ENCODE measurements around the gene AUTS2.

Gene AUTS2

DNA sequence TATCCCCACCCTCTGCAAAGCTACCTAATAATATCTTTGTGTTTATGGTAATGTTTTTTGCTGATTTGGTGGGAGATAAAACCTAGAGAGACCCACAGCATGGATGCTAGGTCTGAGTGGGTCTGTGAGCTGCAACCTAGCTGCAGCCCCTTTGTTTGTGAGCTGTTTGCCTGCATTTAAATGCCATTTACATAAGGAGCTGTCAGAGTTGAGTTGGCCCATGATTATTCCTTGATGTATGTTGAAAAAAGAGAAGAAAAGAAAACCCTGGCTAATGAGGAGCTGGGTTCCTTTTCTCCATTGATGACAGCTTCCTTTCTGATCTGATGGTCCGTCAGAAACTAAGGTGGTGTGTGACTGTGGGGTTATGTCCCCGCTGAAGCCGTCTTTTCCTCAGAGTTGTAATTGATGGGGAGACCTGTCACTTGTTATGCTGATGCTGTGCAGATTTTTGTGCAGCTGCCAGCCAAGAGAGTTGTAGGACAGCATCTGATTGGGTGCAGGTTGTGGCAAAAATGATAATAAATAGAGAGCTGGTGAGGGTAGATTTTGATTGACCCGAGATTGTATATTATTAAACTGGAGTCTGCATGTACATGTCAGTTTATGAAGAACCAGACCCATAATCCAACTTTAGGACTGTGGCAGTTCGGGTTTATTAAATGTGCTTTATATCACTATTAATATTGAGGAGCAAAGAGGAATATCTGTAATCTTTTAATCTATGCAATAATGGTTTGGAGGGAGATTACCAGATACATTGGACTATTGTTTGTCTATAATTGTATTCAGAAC lies 219.8 kb downstream of the AUTS2 start:
- Histone ChIP-seq H2AK5ac (ENCODE audit: low read length) (no peak overlapping the region), H3K23ac (ENCODE audit: low read length) (no peak overlapping the region), H3K4ac (ENCODE audit: low read depth, low read length) (no peak overlapping the region), H3K4me1 (ENCODE audit: control insufficient read depth, low read depth, low read length) (peaks cover 3% of the 10 kb centered on the region), H2BK15ac (replicated peaks; ENCODE audit: low read depth) (no peak overlapping the region), H2BK5ac (ENCODE audit: low read length) (no peak overlapping the region), H4K8ac (ENCODE audit: low read depth, low read length) (no peak overlapping the region), H3K79me2 (ENCODE audit: control insufficient read depth, insufficient read depth, low read length) (no peaks in the 10 kb centered on the region), H3K18ac (ENCODE audit: low read length) (no peak overlapping the region), H3K56ac (ENCODE audit: low read length) (no peak overlapping the region), H3K4me3 (ENCODE audit: low read length) (no peak overlapping the region), H3K36me3 (ENCODE audit: control insufficient read depth, insufficient read depth, low read length) (no peaks in the 10 kb centered on the region), H3K9ac (ENCODE audit: low read length) (no peak overlapping the region), H2BK120ac (ENCODE audit: low read depth, low read length) (no peak overlapping the region), H3K27ac (ENCODE audit: low read depth, low read length) (no peak overlapping the region), H3K79me1 (ENCODE audit: low read length) (peaks cover 3% of the 10 kb centered on the region), H4K5ac (ENCODE audit: low read length) (no peak overlapping the region), H3K27me3 (ENCODE audit: insufficient read depth, low read length, poor library complexity) (no peaks in the 10 kb centered on the region), H3K4me2 (ENCODE audit: low read length) (no peak overlapping the region)
- DNase-seq: no peak
- WGBS (ENCODE audit: extremely low coverage, insufficient coverage, low lambda C conversion rate): no CpG with 5 or more reads among the region's 5 CpGs

DNA sequence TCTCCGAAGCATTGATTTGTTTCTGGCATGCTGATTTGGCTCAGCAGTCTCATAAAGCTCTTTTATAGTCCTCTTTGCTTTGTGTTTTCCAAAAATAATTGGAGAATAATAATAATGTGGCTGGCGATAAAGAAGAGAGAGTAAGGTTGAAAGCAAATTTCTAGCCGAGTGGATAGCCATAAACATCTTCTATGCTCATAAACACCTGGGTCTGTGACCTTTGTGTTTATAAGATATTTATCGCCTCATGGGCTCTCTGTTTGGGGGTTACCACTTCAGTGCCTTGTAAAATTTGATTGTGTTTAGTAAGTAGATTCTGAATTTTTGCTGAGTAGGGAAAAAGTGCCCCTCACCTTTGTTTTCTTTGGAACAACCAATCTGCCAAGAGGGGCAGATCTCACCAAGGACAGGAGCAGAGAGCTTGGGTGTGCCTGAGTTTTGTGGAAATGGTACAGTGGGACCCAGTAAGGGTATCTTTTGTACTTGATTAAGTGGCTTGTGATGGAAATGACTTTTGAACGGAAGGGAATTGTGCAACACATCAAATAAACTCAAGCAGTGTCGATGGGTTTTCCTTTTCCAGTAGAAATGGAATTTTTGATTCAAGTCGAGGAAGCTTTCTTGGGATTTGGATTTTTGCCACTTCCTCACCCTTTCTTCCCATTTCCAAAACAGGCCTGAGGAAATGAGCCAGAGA lies 220.5 kb downstream of the AUTS2 start:
- Histone ChIP-seq H3K27ac (ENCODE audit: low read depth, low read length) (no peak overlapping the region), H2BK120ac (ENCODE audit: low read depth, low read length) (no peak overlapping the region), H3K79me2 (ENCODE audit: control insufficient read depth, insufficient read depth, low read length) (no peaks in the 10 kb centered on the region), H3K56ac (ENCODE audit: low read length) (no peak overlapping the region), H2BK5ac (ENCODE audit: low read length) (no peak overlapping the region), H4K5ac (ENCODE audit: low read length) (no peak overlapping the region), H3K4me2 (ENCODE audit: low read length) (no peak overlapping the region), H3K4ac (ENCODE audit: low read depth, low read length) (no peak overlapping the region), H4K8ac (ENCODE audit: low read depth, low read length) (no peak overlapping the region), H3K23ac (ENCODE audit: low read length) (no peak overlapping the region), H2BK15ac (replicated peaks; ENCODE audit: low read depth) (no peak overlapping the region), H2AK5ac (ENCODE audit: low read length) (no peak overlapping the region), H3K18ac (ENCODE audit: low read length) (no peak overlapping the region), H3K4me3 (ENCODE audit: low read length) (no peak overlapping the region), H3K4me1 (ENCODE audit: control insufficient read depth, low read depth, low read length) (peaks cover 3% of the 10 kb centered on the region), H3K27me3 (ENCODE audit: insufficient read depth, low read length, poor library complexity) (no peaks in the 10 kb centered on the region), H3K79me1 (ENCODE audit: low read length) (peaks cover 3% of the 10 kb centered on the region), H3K36me3 (ENCODE audit: control insufficient read depth, insufficient read depth, low read length) (no peaks in the 10 kb centered on the region), H3K9ac (ENCODE audit: low read length) (no peak overlapping the region)
- WGBS (ENCODE audit: extremely low coverage, insufficient coverage, low lambda C conversion rate): no CpG with 5 or more reads among the region's 7 CpGs
- DNase-seq: no peak

DNA sequence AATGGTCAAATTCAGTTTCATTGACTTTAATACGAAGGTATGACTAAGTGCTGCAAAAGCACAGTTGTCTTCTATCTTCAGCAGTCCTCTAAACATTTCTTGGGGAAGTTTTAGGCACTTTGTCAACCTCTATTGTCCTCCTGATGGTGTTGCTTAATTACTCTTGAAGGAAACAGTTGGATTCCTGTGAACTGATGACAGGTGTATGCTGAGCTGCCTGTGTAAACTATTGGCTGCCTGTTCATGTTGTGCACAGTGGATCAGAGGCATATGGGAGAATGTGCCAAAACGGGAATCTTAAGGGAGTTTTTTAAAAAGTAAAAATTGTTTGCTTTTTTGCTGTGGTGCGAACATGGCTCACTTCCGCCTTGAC lies 221.0 kb downstream of the AUTS2 start:
- H3K18ac ChIP-seq (ENCODE audit: low read length): no peak overlapping the region
- no peak overlapping the region for H3K56ac ChIP-seq (ENCODE audit: low read length)
- H3K23ac ChIP-seq (ENCODE audit: low read length): no peak overlapping the region
- H3K79me1 ChIP-seq (ENCODE audit: low read length): peaks cover 3% of the 10 kb centered on the region
- H4K8ac ChIP-seq (ENCODE audit: low read depth, low read length): no peak overlapping the region
- H2AK5ac ChIP-seq (ENCODE audit: low read length): no peak overlapping the region
- H3K36me3 ChIP-seq (ENCODE audit: control insufficient read depth, insufficient read depth, low read length): no peaks in the 10 kb centered on the region
- no peaks in the 10 kb centered on the region for H3K79me2 ChIP-seq (ENCODE audit: control insufficient read depth, insufficient read depth, low read length)
- peaks cover 3% of the 10 kb centered on the region for H3K4me1 ChIP-seq (ENCODE audit: control insufficient read depth, low read depth, low read length)
- H2BK15ac ChIP-seq (replicated peaks; ENCODE audit: low read depth): no peak overlapping the region
- DNase-seq: no peak
- H4K5ac ChIP-seq (ENCODE audit: low read length): no peak overlapping the region
- H3K27me3 ChIP-seq (ENCODE audit: insufficient read depth, low read length, poor library complexity): no peaks in the 10 kb centered on the region
- no peak overlapping the region for H2BK120ac ChIP-seq (ENCODE audit: low read depth, low read length)
- H2BK5ac ChIP-seq (ENCODE audit: low read length): no peak overlapping the region
- no peak overlapping the region for H3K4me2 ChIP-seq (ENCODE audit: low read length)
- no peak overlapping the region for H3K4ac ChIP-seq (ENCODE audit: low read depth, low read length)
- no peak overlapping the region for H3K9ac ChIP-seq (ENCODE audit: low read length)
- H3K4me3 ChIP-seq (ENCODE audit: low read length): no peak overlapping the region
- WGBS (ENCODE audit: extremely low coverage, insufficient coverage, low lambda C conversion rate): no CpG with 5 or more reads among the region's 4 CpGs
- H3K27ac ChIP-seq (ENCODE audit: low read depth, low read length): no peak overlapping the region

DNA sequence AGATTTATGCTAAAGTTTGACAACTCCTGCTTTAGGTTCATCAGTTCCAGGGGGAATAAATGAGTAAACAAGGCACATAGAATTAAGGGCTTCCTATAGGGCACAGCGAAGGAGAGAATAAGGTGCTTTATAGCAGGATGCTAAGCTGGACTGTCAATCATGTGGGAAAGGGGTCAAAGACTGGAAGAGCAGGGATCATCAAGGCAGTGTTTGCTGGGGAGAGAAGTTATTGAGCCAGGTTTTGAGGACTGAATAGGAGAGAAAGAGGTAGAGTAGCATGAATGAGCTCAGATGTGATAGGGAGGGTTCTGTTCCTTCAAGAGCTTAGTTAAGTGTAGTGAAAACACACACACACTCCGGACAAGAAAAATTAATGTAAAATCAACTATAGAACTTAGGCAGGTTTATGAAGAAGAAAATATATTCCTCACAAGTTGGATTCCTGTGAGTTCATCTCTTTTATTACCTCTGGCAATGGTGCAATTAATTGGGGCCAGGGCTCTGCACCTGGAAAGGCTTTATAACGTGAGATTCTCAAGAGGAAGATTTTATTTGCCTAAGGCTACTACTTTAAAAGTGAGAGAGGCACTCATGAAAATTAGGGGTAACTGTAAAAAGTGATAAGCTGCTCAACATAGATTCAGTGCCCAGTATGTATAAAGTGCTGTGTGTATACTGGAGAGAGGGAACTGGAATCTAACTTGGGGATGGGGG lies 222.4 kb downstream of the AUTS2 start:
- H4K5ac ChIP-seq (ENCODE audit: low read length): no peak overlapping the region
- H3K18ac ChIP-seq (ENCODE audit: low read length): no peak overlapping the region
- no peak overlapping the region for H2AK5ac ChIP-seq (ENCODE audit: low read length)
- H3K4me3 ChIP-seq (ENCODE audit: low read length): no peak overlapping the region
- H3K4me2 ChIP-seq (ENCODE audit: low read length): no peak overlapping the region
- no peak for DNase-seq
- H4K8ac ChIP-seq (ENCODE audit: low read depth, low read length): no peak overlapping the region
- no peak overlapping the region for H2BK5ac ChIP-seq (ENCODE audit: low read length)
- H3K27ac ChIP-seq (ENCODE audit: low read depth, low read length): no peak overlapping the region
- no peaks in the 10 kb centered on the region for H3K36me3 ChIP-seq (ENCODE audit: control insufficient read depth, insufficient read depth, low read length)
- peaks cover 3% of the 10 kb centered on the region for H3K79me1 ChIP-seq (ENCODE audit: low read length)
- no peaks in the 10 kb centered on the region for H3K79me2 ChIP-seq (ENCODE audit: control insufficient read depth, insufficient read depth, low read length)
- no peak overlapping the region for H3K9ac ChIP-seq (ENCODE audit: low read length)
- no peak overlapping the region for H3K4ac ChIP-seq (ENCODE audit: low read depth, low read length)
- H3K4me1 ChIP-seq (ENCODE audit: control insufficient read depth, low read depth, low read length): peaks cover 3% of the 10 kb centered on the region
- H2BK15ac ChIP-seq (replicated peaks; ENCODE audit: low read depth): no peak overlapping the region
- no peak overlapping the region for H2BK120ac ChIP-seq (ENCODE audit: low read depth, low read length)
- H3K56ac ChIP-seq (ENCODE audit: low read length): no peak overlapping the region
- H3K23ac ChIP-seq (ENCODE audit: low read length): no peak overlapping the region
- no CpG with 5 or more reads among the region's 3 CpGs for WGBS (ENCODE audit: extremely low coverage, insufficient coverage, low lambda C conversion rate)
- no peaks in the 10 kb centered on the region for H3K27me3 ChIP-seq (ENCODE audit: insufficient read depth, low read length, poor library complexity)

DNA sequence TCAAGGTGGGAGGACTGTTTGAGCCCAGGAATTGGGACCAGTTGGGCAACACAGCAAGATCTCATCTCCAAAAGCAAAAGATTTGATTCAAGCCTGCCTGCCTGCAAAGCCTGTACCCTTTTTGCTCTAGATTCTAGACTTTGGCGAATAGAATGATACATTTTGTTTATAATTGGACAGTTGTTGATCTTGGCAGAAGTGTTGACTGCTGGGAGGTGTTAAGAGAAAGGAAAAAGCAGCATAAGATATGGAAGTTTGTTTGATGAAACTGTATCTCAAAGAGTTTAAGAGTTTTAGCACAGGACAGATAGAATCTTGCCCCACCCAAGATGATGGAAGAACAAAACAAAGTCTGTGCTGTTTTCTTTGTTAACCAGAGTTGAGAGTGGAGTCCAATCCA lies 224.1 kb downstream of the AUTS2 start:
- Histone ChIP-seq H3K4me3 (ENCODE audit: low read length) (no peak overlapping the region), H3K4me1 (ENCODE audit: control insufficient read depth, low read depth, low read length) (no peaks in the 10 kb centered on the region), H2BK5ac (ENCODE audit: low read length) (no peak overlapping the region), H2BK15ac (replicated peaks; ENCODE audit: low read depth) (no peak overlapping the region), H3K36me3 (ENCODE audit: control insufficient read depth, insufficient read depth, low read length) (no peaks in the 10 kb centered on the region), H3K9ac (ENCODE audit: low read length) (no peak overlapping the region), H3K27ac (ENCODE audit: low read depth, low read length) (no peak overlapping the region), H3K79me2 (ENCODE audit: control insufficient read depth, insufficient read depth, low read length) (no peaks in the 10 kb centered on the region), H3K18ac (ENCODE audit: low read length) (no peak overlapping the region), H3K4me2 (ENCODE audit: low read length) (no peak overlapping the region), H4K5ac (ENCODE audit: low read length) (no peak overlapping the region), H4K8ac (ENCODE audit: low read depth, low read length) (no peak overlapping the region), H2BK120ac (ENCODE audit: low read depth, low read length) (no peak overlapping the region), H3K56ac (ENCODE audit: low read length) (no peak overlapping the region), H3K27me3 (ENCODE audit: insufficient read depth, low read length, poor library complexity) (no peaks in the 10 kb centered on the region), H2AK5ac (ENCODE audit: low read length) (no peak overlapping the region), H3K23ac (ENCODE audit: low read length) (no peak overlapping the region), H3K4ac (ENCODE audit: low read depth, low read length) (no peak overlapping the region), H3K79me1 (ENCODE audit: low read length) (peaks cover 3% of the 10 kb centered on the region)
- no CpG with 5 or more reads among the region's 1 CpG for WGBS (ENCODE audit: extremely low coverage, insufficient coverage, low lambda C conversion rate)
- DNase-seq: no peak

Measured in mesendoderm (in vitro differentiated cells).